ENCODE results near the gene THUMPD2. TPM values are rescaled to one million over a fixed set of nuclear protein-coding genes. Genes with fewer than 3 reads are reported as not detected.

Gene THUMPD2
- total and polyA plus RNA-seq, 2 experiments from 2014 or later = 5.6 to 5.8 TPM

GRCh38 chr2:39710807-39711206 lies 68.3 kb downstream of the THUMPD2 start:
- Histone ChIP-seq H3K36me3 (ENCODE audit: low read depth) (no peaks in the 10 kb centered on the region), H3K9ac (no peak overlapping the region), H3K9me3 (ENCODE audit: low read depth) (no peaks in the 10 kb centered on the region), H2AFZ (no peak overlapping the region), H3K4me1 (ENCODE audit: insufficient read depth) (no peaks in the 10 kb centered on the region), H4K20me1 (ENCODE audit: insufficient read depth) (no peaks in the 10 kb centered on the region), H3K4me3 (no peak overlapping the region), H3K27ac (no peak overlapping the region), H3K9me2 (ENCODE audit: insufficient read depth) (no peaks in the 10 kb centered on the region), H3K4me2 (ENCODE audit: unreplicated experiment) (no peak overlapping the region), H3K79me2 (ENCODE audit: insufficient read depth) (no peaks in the 10 kb centered on the region), H3F3A (ENCODE audit: insufficient read depth) (no peaks in the 10 kb centered on the region), H3K27me3 (replicated peaks; ENCODE audit: insufficient read depth) (0 out of 2 replicates have a peak, but pooled peaks cover 4% of the 10 kb centered on the region)
- WGBS, 2 experiments (ENCODE audit: low coverage in 1 of 2, low lambda C conversion rate in 2 of 2, missing lambda C conversion rate in 2 of 2) = 17 to 28% methylated on average over 3 of the region's 3 CpGs
- in situ Hi-C loops (cut with MboI) = no loop called here
- TF ChIP-seq EZH2 (IDR thresholded peaks at IDR 0.05; ENCODE audit: insufficient read depth, poor library complexity, severe bottlenecking) (no peak), EZH2phosphoT487 (IDR thresholded peaks at IDR 0.05; ENCODE audit: insufficient read depth, low read depth) (no peak)
- no peak for DNase-seq

- H3K4me3 ChIP-seq = no peak overlapping the region
- WGBS, 2 experiments (ENCODE audit: low coverage in 1 of 2, low lambda C conversion rate in 2 of 2, missing lambda C conversion rate in 2 of 2) = 89 to 90% methylated on average over 9 of the region's 9 CpGs
- in situ Hi-C loops (cut with MboI) = no loop called here
Observed at GRCh38 chr2:39708003-39708402, 71.1 kb downstream of the THUMPD2 start.

GRCh38 chr2:39706945-39707344 lies 72.1 kb downstream of the THUMPD2 start:
- Histone ChIP-seq H3K36me3 (ENCODE audit: low read depth) (no peaks in the 10 kb centered on the region), H3K9ac (no peak overlapping the region), H3F3A (ENCODE audit: insufficient read depth) (no peaks in the 10 kb centered on the region), H3K79me2 (ENCODE audit: insufficient read depth) (no peaks in the 10 kb centered on the region), H3K4me3 (no peak overlapping the region), H3K27me3 (replicated peaks; ENCODE audit: insufficient read depth) (0 out of 2 replicates have a peak, but pooled peaks cover 4% of the 10 kb centered on the region), H3K9me2 (ENCODE audit: insufficient read depth) (no peaks in the 10 kb centered on the region), H3K4me2 (ENCODE audit: unreplicated experiment) (no peak overlapping the region), H3K9me3 (ENCODE audit: low read depth) (no peaks in the 10 kb centered on the region), H3K27ac (no peak overlapping the region), H3K4me1 (ENCODE audit: insufficient read depth) (no peaks in the 10 kb centered on the region), H4K20me1 (ENCODE audit: insufficient read depth) (no peaks in the 10 kb centered on the region), H2AFZ (no peak overlapping the region)
- TF ChIP-seq EZH2 (IDR thresholded peaks at IDR 0.05; ENCODE audit: insufficient read depth, poor library complexity, severe bottlenecking) (no peak), EZH2phosphoT487 (IDR thresholded peaks at IDR 0.05; ENCODE audit: insufficient read depth, low read depth) (no peak)
- no peak for DNase-seq
- WGBS, 2 experiments (ENCODE audit: low coverage in 1 of 2, low lambda C conversion rate in 2 of 2, missing lambda C conversion rate in 2 of 2) = 87 to 89% methylated on average over 8 of the region's 8 CpGs
- in situ Hi-C loops (cut with MboI) = no loop called here

More at GRCh38 chr2:39708003-39708402, 71.1 kb downstream of the THUMPD2 start:
- no peak for DNase-seq
- Histone ChIP-seq H3K36me3 (ENCODE audit: low read depth) (no peaks in the 10 kb centered on the region), H3K79me2 (ENCODE audit: insufficient read depth) (no peaks in the 10 kb centered on the region), H4K20me1 (ENCODE audit: insufficient read depth) (no peaks in the 10 kb centered on the region), H2AFZ (no peak overlapping the region), H3K4me2 (ENCODE audit: unreplicated experiment) (no peak overlapping the region), H3K27me3 (replicated peaks; ENCODE audit: insufficient read depth) (0 out of 2 replicates have a peak, but pooled peaks cover 4% of the 10 kb centered on the region), H3K9me3 (ENCODE audit: low read depth) (no peaks in the 10 kb centered on the region), H3K4me1 (ENCODE audit: insufficient read depth) (no peaks in the 10 kb centered on the region), H3K9me2 (ENCODE audit: insufficient read depth) (no peaks in the 10 kb centered on the region), H3K9ac (no peak overlapping the region), H3F3A (ENCODE audit: insufficient read depth) (no peaks in the 10 kb centered on the region), H3K27ac (no peak overlapping the region)
- TF ChIP-seq EZH2 (IDR thresholded peaks at IDR 0.05; ENCODE audit: insufficient read depth, poor library complexity, severe bottlenecking) (no peak), EZH2phosphoT487 (IDR thresholded peaks at IDR 0.05; ENCODE audit: insufficient read depth, low read depth) (no peak)

- no peaks in the 10 kb centered on the region for H3K36me3 ChIP-seq (ENCODE audit: low read depth)
- H2AFZ ChIP-seq = no peak overlapping the region
- H3F3A ChIP-seq (ENCODE audit: insufficient read depth) = no peaks in the 10 kb centered on the region
- H3K9me3 ChIP-seq (ENCODE audit: low read depth) = no peaks in the 10 kb centered on the region
- TF ChIP-seq EZH2 (IDR thresholded peaks at IDR 0.05; ENCODE audit: insufficient read depth, poor library complexity, severe bottlenecking) = no peak
- no peak for TF ChIP-seq EZH2phosphoT487 (IDR thresholded peaks at IDR 0.05; ENCODE audit: insufficient read depth, low read depth)
- H3K9me2 ChIP-seq (ENCODE audit: insufficient read depth) = no peaks in the 10 kb centered on the region
- H3K27ac ChIP-seq = no peak overlapping the region
- 0 out of 2 replicates have a peak, but pooled peaks cover 4% of the 10 kb centered on the region for H3K27me3 ChIP-seq (replicated peaks; ENCODE audit: insufficient read depth)
- WGBS, 2 experiments (ENCODE audit: low coverage in 1 of 2, low lambda C conversion rate in 2 of 2, missing lambda C conversion rate in 2 of 2) = 91 to 97% methylated on average over 1 of the region's 1 CpG
- in situ Hi-C loops (cut with MboI) = no loop called here
- H3K79me2 ChIP-seq (ENCODE audit: insufficient read depth) = no peaks in the 10 kb centered on the region
- H3K9ac ChIP-seq = no peak overlapping the region
- H4K20me1 ChIP-seq (ENCODE audit: insufficient read depth) = no peaks in the 10 kb centered on the region
- no peak overlapping the region for H3K4me3 ChIP-seq
- no peaks in the 10 kb centered on the region for H3K4me1 ChIP-seq (ENCODE audit: insufficient read depth)
- DNase-seq = no peak
- H3K4me2 ChIP-seq (ENCODE audit: unreplicated experiment) = no peak overlapping the region
Observed at GRCh38 chr2:39706312-39706711, 72.7 kb downstream of the THUMPD2 start.

- H4K20me1 ChIP-seq (ENCODE audit: insufficient read depth) = no peaks in the 10 kb centered on the region
- no peak for DNase-seq
- 0 out of 2 replicates have a peak, but pooled peaks cover 4% of the 10 kb centered on the region for H3K27me3 ChIP-seq (replicated peaks; ENCODE audit: insufficient read depth)
- H3K4me2 ChIP-seq (ENCODE audit: unreplicated experiment) = no peak overlapping the region
- H3K9me2 ChIP-seq (ENCODE audit: insufficient read depth) = no peaks in the 10 kb centered on the region
- no peaks in the 10 kb centered on the region for H3K36me3 ChIP-seq (ENCODE audit: low read depth)
- H3F3A ChIP-seq (ENCODE audit: insufficient read depth) = no peaks in the 10 kb centered on the region
- no peak for TF ChIP-seq EZH2phosphoT487 (IDR thresholded peaks at IDR 0.05; ENCODE audit: insufficient read depth, low read depth)
- no peaks in the 10 kb centered on the region for H3K4me1 ChIP-seq (ENCODE audit: insufficient read depth)
- no peaks in the 10 kb centered on the region for H3K79me2 ChIP-seq (ENCODE audit: insufficient read depth)
- no peak overlapping the region for H3K27ac ChIP-seq
- 51 to 52% methylated on average over 4 of the region's 4 CpGs for WGBS, 2 experiments (ENCODE audit: low coverage in 1 of 2, low lambda C conversion rate in 2 of 2, missing lambda C conversion rate in 2 of 2)
- H3K9ac ChIP-seq = no peak overlapping the region
- no peak overlapping the region for H3K4me3 ChIP-seq
- H2AFZ ChIP-seq = no peak overlapping the region
- in situ Hi-C loops (cut with MboI) = no loop called here
- H3K9me3 ChIP-seq (ENCODE audit: low read depth) = no peaks in the 10 kb centered on the region
Observed at GRCh38 chr2:39705638-39706037, 73.4 kb downstream of the THUMPD2 start.
